Occipital lobe (tissue), 3 donors: ENCODE results near the gene PPID. TPM values are rescaled to one million over a fixed set of nuclear protein-coding genes. Genes with fewer than 3 reads are reported as not detected.
"Not testable (repeated sequence)": the region's sequence is repeated elsewhere in the genome, so short reads cannot be mapped to it uniquely, and the experiment has no call there.

Experiments used
- DNase-seq: peaks from one replicate; lab custom pipeline; 2025; lab: John Stamatoyannopoulos, UW
- small RNA-seq: library from RNA; depleted of rRNA; stranded (forward); fragments of <200 nt; gene quantifications from one replicate; pipeline ENCODE3, GENCODE V24; 2014
- total RNA-seq: library from RNA; depleted of rRNA; stranded (reverse); fragments of >200 nt; gene quantifications from one replicate; pipeline ENCODE4 v1.2.3, GENCODE V29; 2014

The PPID gene
- total RNA-seq, 1 donor from 2014 or later, result 27.1 TPM

DNA sequence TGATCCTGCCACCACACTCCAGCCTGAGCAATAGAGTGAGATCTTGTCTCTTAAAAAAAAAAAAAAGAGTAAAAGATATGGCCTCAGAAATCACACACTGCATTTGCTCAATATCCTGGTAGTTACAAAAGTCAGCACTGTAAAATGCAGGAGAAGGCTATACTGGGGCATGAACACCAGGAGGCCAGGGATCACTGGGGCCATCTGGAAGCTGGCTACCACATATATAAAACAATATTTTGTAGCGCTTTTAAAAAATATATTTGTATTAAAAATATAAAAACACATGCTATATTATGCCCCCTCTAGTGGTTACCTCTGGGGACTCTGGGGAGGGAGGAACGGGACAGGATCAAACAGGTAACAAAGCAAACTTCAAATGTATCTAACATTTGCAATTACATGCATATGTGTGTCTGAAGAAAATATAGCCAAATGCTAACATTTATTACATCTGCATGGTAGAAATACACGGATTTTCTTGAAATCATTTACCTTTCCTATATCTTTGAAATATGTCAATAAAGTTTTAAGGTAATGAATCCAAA lies 55.5 kb downstream of the PPID start:
- DNase-seq, result no peak

DNA sequence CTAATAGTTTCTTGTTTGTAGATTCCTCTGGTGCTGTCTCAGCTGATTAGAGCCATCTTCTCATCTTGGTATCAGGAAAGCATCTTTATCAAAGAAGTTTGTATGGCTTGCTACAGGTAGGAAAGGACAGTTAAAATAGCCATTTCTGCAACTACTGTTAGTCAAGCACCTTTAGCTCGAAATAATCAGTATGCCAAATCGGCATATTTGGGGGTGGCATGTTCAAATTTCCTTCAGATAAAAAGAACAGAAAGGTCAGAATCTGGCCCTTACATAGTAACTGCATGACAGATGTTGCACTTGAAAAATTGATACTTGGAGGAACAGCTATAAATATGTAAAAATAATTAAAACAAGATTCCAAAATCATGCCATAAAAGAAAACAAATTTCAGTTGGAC lies 56.3 kb downstream of the PPID start:
- DNase-seq, result no peak

DNA sequence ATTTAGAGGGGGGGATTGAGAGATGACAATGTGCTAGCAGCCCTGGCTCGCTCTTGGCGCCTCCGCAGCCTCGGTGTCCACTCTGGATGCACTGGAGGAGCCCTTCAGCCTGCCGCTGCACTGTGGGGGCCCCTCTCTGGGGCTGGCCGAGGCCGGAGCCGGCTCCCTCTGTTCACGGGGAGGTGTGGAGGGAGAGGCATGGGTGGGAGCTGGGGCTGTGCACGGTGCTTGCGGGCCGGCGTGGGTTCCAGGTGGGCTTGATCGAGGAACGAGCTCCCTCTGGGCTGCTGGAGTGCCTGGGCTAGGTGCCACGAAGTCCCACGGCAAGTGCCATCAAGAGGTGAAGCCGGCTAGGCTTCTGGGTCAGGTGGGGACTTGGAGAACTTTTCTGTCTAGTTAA lies 58.4 kb downstream of the PPID start:
- DNase-seq, result no peak

DNA sequence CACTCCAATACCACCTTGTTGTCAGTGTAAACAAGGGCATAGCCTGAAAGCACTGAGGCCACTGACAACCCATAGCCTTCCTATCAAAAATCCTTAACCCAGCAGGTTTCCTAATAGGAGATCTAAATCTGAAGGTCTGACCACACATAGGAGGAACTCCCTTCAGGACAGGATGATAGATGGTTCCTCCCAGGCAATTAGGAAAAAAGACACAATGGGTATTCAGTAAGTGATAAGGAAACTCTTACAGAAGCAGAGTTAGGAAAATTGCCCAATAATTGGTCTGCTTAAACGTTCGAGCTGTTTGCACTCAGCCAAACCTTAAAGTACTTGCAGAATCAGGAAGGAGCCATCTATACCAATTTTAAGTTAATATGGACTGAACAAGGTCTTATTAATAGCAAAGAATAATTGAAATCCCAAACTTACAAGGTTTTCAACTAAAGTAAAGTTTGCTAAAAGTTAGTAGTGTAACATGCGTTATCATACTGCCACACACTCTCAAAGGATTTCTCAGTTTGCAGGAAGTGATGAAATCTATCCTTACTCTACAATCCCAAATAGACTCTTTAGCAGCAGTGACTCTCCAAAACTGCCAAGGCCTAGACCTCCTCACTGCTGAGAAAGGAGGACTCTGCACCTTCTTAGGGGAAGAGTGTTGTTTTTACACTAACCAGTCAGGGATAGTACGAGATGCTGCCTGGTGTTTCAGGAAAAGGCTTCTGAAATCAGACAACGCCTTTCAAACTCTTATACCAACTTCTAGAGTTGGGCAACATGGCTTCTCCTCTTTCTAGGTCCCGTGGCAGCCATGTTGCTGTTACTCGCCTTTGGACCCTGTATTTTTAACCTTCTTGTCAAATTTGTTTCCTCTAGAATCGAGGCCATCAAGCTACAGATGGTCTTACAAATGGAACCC lies 59.2 kb downstream of the PPID start:
- DNase-seq, result not testable (repeated sequence)

DNA sequence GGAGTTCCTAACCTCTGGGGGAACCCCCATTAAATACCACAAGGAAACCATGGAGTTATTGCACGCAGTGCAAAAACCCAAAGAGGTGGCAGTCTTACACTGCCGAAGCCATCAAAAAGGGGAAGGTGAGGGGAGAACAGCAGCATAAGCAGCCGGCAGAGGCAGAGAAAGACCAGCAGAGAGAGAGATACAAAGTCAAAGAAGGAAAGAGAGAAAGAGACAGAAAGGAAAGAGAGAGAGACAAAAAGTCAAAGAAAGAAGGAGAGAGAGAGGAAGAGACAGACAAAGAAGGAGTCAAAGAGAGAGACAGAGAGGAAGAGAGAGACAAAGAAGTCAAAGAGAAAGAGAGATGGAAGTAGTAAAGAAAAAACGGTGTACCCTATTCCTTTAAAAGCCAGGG lies 59.9 kb downstream of the PPID start:
- DNase-seq, result not testable (repeated sequence)

Small RNA genes lying within 50 kb of the gene (small RNA-seq; reads per million reads assigned to genes)
- 0.12 reads per million for gene RF00012

Other genes starting within 250 kb of the PPID start
- 6.2 TPM for gene RXFP1, start 201.5 kb downstream of the PPID start, total RNA-seq
- 29.9 TPM for gene C4orf46, start 51.5 kb downstream of the PPID start, total RNA-seq
- gene ETFDH, start 51.1 kb downstream of the PPID start, total RNA-seq, result 26.2 TPM
- 66.6 TPM for gene FNIP2, start 45.6 kb upstream of the PPID start, total RNA-seq